ENCODE results near the gene PNPLA2. TPM values are rescaled to one million over a fixed set of nuclear protein-coding genes. Genes with fewer than 3 reads are reported as not detected.

The PNPLA2 gene
- polyA plus RNA-seq, 3 donors = 26.8 to 321 (median 35.0) TPM

GRCh38 chr11:823441-824291 lies 5.0 kb downstream of the PNPLA2 start:
- Mint-ChIP-seq H3K4me3 (no peak overlapping the region), H3K27ac (no peak overlapping the region), H3K27me3 (ENCODE audit: low read depth in 3 of 3) (peaks cover 17 to 22% (median 20%) of the 10 kb centered on the region in 3 donors), H3K36me3 (peaks cover 34 to 44% of the 10 kb centered on the region in 2 donors), H3K4me1 (peaks cover 48% of the 10 kb centered on the region), H3K9me3 (peaks cover 0 to 4% (median 1%) of the 10 kb centered on the region in 7 donors)
- peaks cover 60% of the 10 kb centered on the region for H4K20me1 ChIP-seq (ENCODE audit: insufficient read depth, low read length)
- no peak overlapping the region for H3K9ac ChIP-seq (ENCODE audit: insufficient read depth, low read length, poor library complexity, severe bottlenecking)
- H3K36me3 ChIP-seq (replicated peaks in 1 of 2; ENCODE audit: control insufficient read depth in 1 of 2, insufficient read depth in 2 of 2, low read length in 2 of 2) = peaks cover 21 to 32% of the 10 kb centered on the region in 2 donors
- no peak overlapping the region for H3K4me2 ChIP-seq (replicated peaks; ENCODE audit: extremely low read depth, low read length, poor library complexity, severe bottlenecking)
- no peak for TF ChIP-seq CTCF (IDR thresholded peaks at IDR 0.05)
- no peak overlapping the region for H3K4me3 ChIP-seq (replicated peaks in 1 of 3; ENCODE audit: low read depth in 2 of 3, low read length in 3 of 3)
- no peaks in the 10 kb centered on the region for H3K9me3 ChIP-seq (replicated peaks in 1 of 2; ENCODE audit: control insufficient read depth in 1 of 2, insufficient read depth in 1 of 2, low read length in 2 of 2)
- intact Hi-C loops (cut with micrococcal nuclease) = no loop called here
- WGBS (ENCODE audit: insufficient coverage) = 95% methylated on average over 33 of the region's 53 CpGs
- peaks cover 53% of the 10 kb centered on the region for H3K79me2 ChIP-seq (ENCODE audit: insufficient read depth, low read length)
- H3K27ac ChIP-seq (ENCODE audit: low read depth in 1 of 2, low read length in 2 of 2) = no peak overlapping the region
- H3K27me3 ChIP-seq (ENCODE audit: control insufficient read depth in 2 of 2, insufficient read depth in 2 of 2, low read length in 2 of 2) = peaks cover 0 to 17% of the 10 kb centered on the region in 2 donors
- no peak overlapping the region for H2AFZ ChIP-seq (ENCODE audit: insufficient read depth, low read depth, low read length, poor library complexity, severe bottlenecking)
- H3K4me1 ChIP-seq (ENCODE audit: control insufficient read depth in 1 of 2, insufficient read depth in 2 of 2, low read length in 2 of 2) = peaks cover 64 to 76% of the 10 kb centered on the region in 2 donors
- no peak for DNase-seq

- Histone ChIP-seq H3K79me2 (ENCODE audit: insufficient read depth, low read length) (peaks cover 50% of the 10 kb centered on the region), H3K27ac (ENCODE audit: low read depth in 1 of 2, low read length in 2 of 2) (no peak overlapping the region), H3K27me3 (ENCODE audit: control insufficient read depth in 2 of 2, insufficient read depth in 2 of 2, low read length in 2 of 2) (peaks cover 0 to 24% of the 10 kb centered on the region in 2 donors), H3K4me3 (replicated peaks in 1 of 3; ENCODE audit: low read depth in 2 of 3, low read length in 3 of 3) (no peak overlapping the region), H3K4me2 (replicated peaks; ENCODE audit: extremely low read depth, low read length, poor library complexity, severe bottlenecking) (no peak overlapping the region), H3K4me1 (ENCODE audit: control insufficient read depth in 1 of 2, insufficient read depth in 2 of 2, low read length in 2 of 2) (peaks cover 66 to 78% of the 10 kb centered on the region in 2 donors), H2AFZ (ENCODE audit: insufficient read depth, low read depth, low read length, poor library complexity, severe bottlenecking) (no peak overlapping the region), H3K9me3 (replicated peaks in 1 of 2; ENCODE audit: control insufficient read depth in 1 of 2, insufficient read depth in 1 of 2, low read length in 2 of 2) (no peaks in the 10 kb centered on the region), H3K9ac (ENCODE audit: insufficient read depth, low read length, poor library complexity, severe bottlenecking) (no peak overlapping the region), H4K20me1 (ENCODE audit: insufficient read depth, low read length) (peaks cover 60% of the 10 kb centered on the region), H3K36me3 (replicated peaks in 1 of 2; ENCODE audit: control insufficient read depth in 1 of 2, insufficient read depth in 2 of 2, low read length in 2 of 2) (peaks cover 21 to 32% of the 10 kb centered on the region in 2 donors)
- H3K4me1 Mint-ChIP-seq = peaks cover 54% of the 10 kb centered on the region
- intact Hi-C loops (cut with micrococcal nuclease) = no loop called here
- peaks cover 0 to 7% (median 1%) of the 10 kb centered on the region in 7 donors for H3K9me3 Mint-ChIP-seq
- TF ChIP-seq CTCF (IDR thresholded peaks at IDR 0.05) = no peak
- no peak for DNase-seq
- no peak overlapping the region for H3K27ac Mint-ChIP-seq
- 96% methylated on average over 53 of the region's 59 CpGs for WGBS (ENCODE audit: insufficient coverage)
- no peak overlapping the region for H3K4me3 Mint-ChIP-seq
- peaks cover 34 to 44% of the 10 kb centered on the region in 2 donors for H3K36me3 Mint-ChIP-seq
- peaks cover 24 to 28% (median 27%) of the 10 kb centered on the region in 3 donors for H3K27me3 Mint-ChIP-seq (ENCODE audit: low read depth in 3 of 3)
Observed at GRCh38 chr11:824292-824880, 5.7 kb downstream of the PNPLA2 start.
